Natural killer cell (primary cell): Measurements from ENCODE around the gene ARHGAP35. TPM values are rescaled to one million over a fixed set of nuclear protein-coding genes. Genes with fewer than 3 reads are reported as not detected.
"Not testable (repeated sequence)": the region's sequence is repeated elsewhere in the genome, so short reads cannot be mapped to it uniquely, and the experiment has no call there.

ENCODE experiments used
- ATAC-seq, 3 donors: fragments of 150-1000 bp in 2 of 3; fragments of 200-7000 bp in 1 of 3; cut with Tn5 transposase; 1 replicate in 1 of 3; 2 replicates in 2 of 3; pipeline ENCODE4 v1.10.0; 2021; ENCODE audit warnings: mild to moderate bottlenecking in 2 of 3, moderate library complexity in 2 of 3
- DNase-seq, 2 donors: peaks; one replicate each; pipeline versions ENCODE4 v3.0.0 to v3.0.0-alpha.2; 2013 to 2021; ENCODE audit warnings: mixed read lengths in 1 of 2
- H3K27ac ChIP-seq: one replicate; pipeline ENCODE4 v1.5.1; 2013; ENCODE audit warnings: mild to moderate bottlenecking, low read length
- H3K27me3 ChIP-seq: one replicate; pipeline ENCODE4 v1.6.1; 2013; ENCODE audit warnings: low read length; ENCODE audit not compliant: control insufficient read depth, insufficient read depth
- H3K36me3 ChIP-seq: one replicate; pipeline ENCODE4 v1.6.1; 2013; ENCODE audit warnings: low read length; ENCODE audit not compliant: control insufficient read depth, insufficient read depth
- H3K4me1 ChIP-seq: one replicate; pipeline ENCODE4 v1.6.1; 2013; ENCODE audit warnings: low read length; ENCODE audit not compliant: control insufficient read depth, insufficient read depth
- H3K4me3 ChIP-seq: one replicate; pipeline ENCODE4 v1.5.1; 2013; ENCODE audit warnings: low read length
- H3K9me3 ChIP-seq: one replicate; pipeline ENCODE4 v1.6.1; 2013; ENCODE audit warnings: low read length; ENCODE audit not compliant: control insufficient read depth, insufficient read depth
- H3K27ac Mint-ChIP-seq, 2 donors: one replicate each; pipeline ENCODE4 v1.8.0; 2022; ENCODE audit warnings: mild to moderate bottlenecking in 2 of 2, mixed read lengths in 2 of 2, moderate library complexity in 1 of 2
- H3K27me3 Mint-ChIP-seq, 2 donors: one replicate each; pipeline ENCODE4 v1.8.0; 2022; ENCODE audit warnings: low read depth in 2 of 2, mixed read lengths in 2 of 2
- H3K36me3 Mint-ChIP-seq: one replicate; pipeline ENCODE4 v1.8.0; 2022; ENCODE audit warnings: mixed read lengths
- H3K4me1 Mint-ChIP-seq, 2 donors: one replicate each; pipeline ENCODE4 v1.8.0; 2022; ENCODE audit warnings: mixed read lengths in 2 of 2
- H3K4me3 Mint-ChIP-seq: one replicate; pipeline ENCODE4 v1.8.0; 2022; ENCODE audit warnings: mild to moderate bottlenecking, moderate library complexity, mixed read lengths
- H3K9me3 Mint-ChIP-seq, 2 donors: one replicate each; pipeline ENCODE4 v1.8.0; 2022; ENCODE audit warnings: mixed read lengths in 2 of 2
- CTCF ChIP-seq: fragments of 200-600 bp; IDR thresholded peaks from one replicate; pipeline ENCODE4 v1.8.0; 2022; ENCODE audit warnings: antibody characterized with exemption
- WGBS: methylation state at CpG from one replicate; pipeline ENCODE4 v1.1.7; 2013; ENCODE audit warnings: missing lambda C conversion rate; ENCODE audit not compliant: insufficient coverage; 5-methylcytosine and 5-hydroxymethylcytosine counted together
- intact Hi-C: fragments of 100-400 bp; cut with micrococcal nuclease; formaldehyde crosslinking; loops from one replicate; pipeline ENCODE4 v1.14.2; 2022
- total RNA-seq, 4 donors: library from RNA; stranded (reverse); fragments of 120-200 nt in 1 of 4; gene quantifications; one replicate each; pipeline versions ENCODE4 v1.2.3 to v1.2.4, GENCODE V29; 2013 to 2022

Gene ARHGAP35
- total RNA-seq, 3 donors from 2014 or later (not counting 1 experiment from before 2014, with no cell fraction given) = 40.2 to 66.2 (median 48.5) TPM

GRCh38 chr19:46882034-46882433, 21.2 kb downstream of the ARHGAP35 start:
- no peaks in the 10 kb centered on the region for H3K27me3 ChIP-seq
- H3K9me3 ChIP-seq = no peaks in the 10 kb centered on the region
- Mint-ChIP-seq H3K36me3 (no peaks in the 10 kb centered on the region), H3K9me3 (no peaks in the 10 kb centered on the region), H3K27me3 (no peaks in the 10 kb centered on the region), H3K4me3 (no peak overlapping the region), H3K27ac (no peak overlapping the region), H3K4me1 (peaks cover 17 to 21% of the 10 kb centered on the region in 2 donors)
- H3K36me3 ChIP-seq = no peaks in the 10 kb centered on the region
- WGBS = 98% methylated on average over 4 of the region's 4 CpGs
- TF ChIP-seq CTCF = no peak
- no peaks in the 10 kb centered on the region for H3K4me1 ChIP-seq
- DNase-seq (no peak), ATAC-seq (no peak)
- no peak overlapping the region for H3K4me3 ChIP-seq
- H3K27ac ChIP-seq = no peak overlapping the region
- intact Hi-C loops = no loop called here

- DNase-seq, H3K36me3 Mint-ChIP-seq, H3K9me3 Mint-ChIP-seq, H3K27me3 ChIP-seq, H3K36me3 ChIP-seq, intact Hi-C loops, H3K4me3 ChIP-seq, ATAC-seq, H3K9me3 ChIP-seq, H3K4me1 ChIP-seq, H3K27ac Mint-ChIP-seq, H3K4me3 Mint-ChIP-seq, H3K27me3 Mint-ChIP-seq, H3K27ac ChIP-seq: not testable (repeated sequence)
- 94% methylated on average over 4 of the region's 4 CpGs for WGBS
- H3K4me1 Mint-ChIP-seq = peaks cover 22 to 28% of the 10 kb centered on the region in 2 donors
Observed at GRCh38 chr19:46882751-46883150, 22.0 kb downstream of the ARHGAP35 start.

- no peaks in the 10 kb centered on the region for H3K36me3 ChIP-seq
- ATAC-seq (no peak), DNase-seq (no peak)
- H3K9me3 ChIP-seq = no peaks in the 10 kb centered on the region
- no peaks in the 10 kb centered on the region for H3K9me3 Mint-ChIP-seq
- H3K4me1 Mint-ChIP-seq = peaks cover 31 to 40% of the 10 kb centered on the region in 2 donors
- intact Hi-C loops = no loop called here
- H3K4me3 Mint-ChIP-seq = no peak overlapping the region
- no peaks in the 10 kb centered on the region for H3K27me3 Mint-ChIP-seq
- H3K27ac Mint-ChIP-seq = no peak overlapping the region
- H3K4me1 ChIP-seq = no peaks in the 10 kb centered on the region
- TF ChIP-seq CTCF = no peak
- WGBS = 100% methylated on average over 1 of the region's 2 CpGs
- H3K27me3 ChIP-seq = no peaks in the 10 kb centered on the region
- no peak overlapping the region for H3K4me3 ChIP-seq
- no peaks in the 10 kb centered on the region for H3K36me3 Mint-ChIP-seq
- H3K27ac ChIP-seq = no peak overlapping the region
Observed at GRCh38 chr19:46885411-46885810, 24.6 kb downstream of the ARHGAP35 start.

GRCh38 chr19:46886546-46887239, 25.9 kb downstream of the ARHGAP35 start:
- peak overlapping the region in 1 of 2 donors; percentile 15 for H3K27ac Mint-ChIP-seq
- Histone ChIP-seq H3K27me3 (no peaks in the 10 kb centered on the region), H3K36me3 (no peaks in the 10 kb centered on the region), H3K4me1 (no peaks in the 10 kb centered on the region), H3K9me3 (no peaks in the 10 kb centered on the region), H3K27ac (no peak overlapping the region), H3K4me3 (no peak overlapping the region)
- no peaks in the 10 kb centered on the region for H3K27me3 Mint-ChIP-seq
- H3K4me1 Mint-ChIP-seq = peaks cover 40 to 49% of the 10 kb centered on the region in 2 donors
- intact Hi-C loops = no loop called here
- H3K9me3 Mint-ChIP-seq = no peaks in the 10 kb centered on the region
- H3K4me3 Mint-ChIP-seq = no peak overlapping the region
- 92% methylated on average over 4 of the region's 5 CpGs for WGBS
- TF ChIP-seq CTCF = no peak
- ATAC-seq = no peak
- DNase-seq = no peak
- H3K36me3 Mint-ChIP-seq = no peaks in the 10 kb centered on the region
